ENCODE results near the gene EIF1B. TPM values are rescaled to one million over a fixed set of nuclear protein-coding genes. Genes with fewer than 3 reads are reported as not detected.

EIF1B gene
- total and polyA plus RNA-seq, 2 of the 13 experiments (the other 11 are each of a cell fraction or from before 2014, with no cell fraction given), result 12.7 to 29.1 TPM

DNA sequence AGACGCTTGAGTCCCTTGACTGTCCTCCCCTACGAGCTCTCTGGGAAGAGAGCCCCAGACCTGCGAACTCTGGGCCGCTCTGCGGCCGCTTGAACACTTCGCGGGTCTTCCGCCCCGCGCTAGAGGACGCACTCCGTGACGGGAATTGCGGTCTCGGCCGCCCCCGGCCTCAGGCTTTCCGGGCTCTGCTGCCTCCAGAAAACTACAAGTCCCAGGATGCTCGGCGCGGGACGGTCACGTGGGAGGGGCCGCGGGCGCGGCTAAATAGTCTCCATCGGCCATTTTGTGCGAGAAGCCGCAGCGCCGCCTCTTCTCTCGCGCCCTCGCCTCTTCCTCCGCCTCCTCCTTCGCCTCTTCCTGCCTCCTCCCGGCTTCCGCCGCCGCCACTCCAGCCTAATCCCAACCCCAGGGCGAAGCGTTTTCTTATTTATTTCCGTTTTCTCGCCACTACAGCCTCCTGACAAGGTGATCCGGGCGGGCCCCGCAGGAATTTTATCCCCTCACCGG lies at the start of gene EIF1B (continued):
- TF ChIP-seq, protein P1, sequence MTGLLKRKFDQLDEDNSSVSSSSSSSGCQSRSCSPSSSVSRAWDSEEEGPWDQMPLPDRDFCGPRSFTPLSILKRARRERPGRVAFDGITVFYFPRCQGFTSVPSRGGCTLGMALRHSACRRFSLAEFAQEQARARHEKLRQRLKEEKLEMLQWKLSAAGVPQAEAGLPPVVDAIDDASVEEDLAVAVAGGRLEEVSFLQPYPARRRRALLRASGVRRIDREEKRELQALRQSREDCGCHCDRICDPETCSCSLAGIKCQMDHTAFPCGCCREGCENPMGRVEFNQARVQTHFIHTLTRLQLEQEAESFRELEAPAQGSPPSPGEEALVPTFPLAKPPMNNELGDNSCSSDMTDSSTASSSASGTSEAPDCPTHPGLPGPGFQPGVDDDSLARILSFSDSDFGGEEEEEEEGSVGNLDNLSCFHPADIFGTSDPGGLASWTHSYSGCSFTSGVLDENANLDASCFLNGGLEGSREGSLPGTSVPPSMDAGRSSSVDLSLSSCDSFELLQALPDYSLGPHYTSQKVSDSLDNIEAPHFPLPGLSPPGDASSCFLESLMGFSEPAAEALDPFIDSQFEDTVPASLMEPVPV (CRISPR knock-in tag; IDR thresholded peaks at IDR 0.05), result no peak
- TF ChIP-seq, protein P2, sequence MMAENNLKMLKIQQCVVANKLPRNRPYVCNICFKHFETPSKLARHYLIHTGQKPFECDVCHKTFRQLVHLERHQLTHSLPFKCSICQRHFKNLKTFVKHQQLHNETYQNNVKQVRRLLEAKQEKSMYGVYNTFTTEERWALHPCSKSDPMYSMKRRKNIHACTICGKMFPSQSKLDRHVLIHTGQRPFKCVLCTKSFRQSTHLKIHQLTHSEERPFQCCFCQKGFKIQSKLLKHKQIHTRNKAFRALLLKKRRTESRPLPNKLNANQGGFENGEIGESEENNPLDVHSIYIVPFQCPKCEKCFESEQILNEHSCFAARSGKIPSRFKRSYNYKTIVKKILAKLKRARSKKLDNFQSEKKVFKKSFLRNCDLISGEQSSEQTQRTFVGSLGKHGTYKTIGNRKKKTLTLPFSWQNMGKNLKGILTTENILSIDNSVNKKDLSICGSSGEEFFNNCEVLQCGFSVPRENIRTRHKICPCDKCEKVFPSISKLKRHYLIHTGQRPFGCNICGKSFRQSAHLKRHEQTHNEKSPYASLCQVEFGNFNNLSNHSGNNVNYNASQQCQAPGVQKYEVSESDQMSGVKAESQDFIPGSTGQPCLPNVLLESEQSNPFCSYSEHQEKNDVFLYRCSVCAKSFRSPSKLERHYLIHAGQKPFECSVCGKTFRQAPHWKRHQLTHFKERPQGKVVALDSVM (CRISPR knock-in tag; IDR thresholded peaks at IDR 0.05), result no peak
- TF ChIP-seq PRPF4 (IDR thresholded peaks at IDR 0.05; ENCODE audit: low read depth, low read length, poor library complexity, severe bottlenecking) (no peak), ZNF775 (CRISPR knock-in tag; IDR thresholded peaks at IDR 0.05; ENCODE audit: borderline replicate concordance) (no peak), THYN1 (CRISPR knock-in tag; IDR thresholded peaks at IDR 0.05; ENCODE audit: borderline replicate concordance, low read depth) (no peak), ZNF343 (CRISPR knock-in tag; IDR thresholded peaks at IDR 0.05) (no peak), HNF4A (CRISPR knock-in tag; IDR thresholded peaks at IDR 0.05) (no peak), MAF1 (CRISPR knock-in tag; IDR thresholded peaks at IDR 0.05; ENCODE audit: borderline replicate concordance) (peak; percentile 56; the same call in 1 of the 2 replicates), CCAR2 (optimal IDR thresholded peaks at IDR 0.05; ENCODE audit: low read depth, low read length) (no peak)
- TF ChIP-seq, protein P3, sequence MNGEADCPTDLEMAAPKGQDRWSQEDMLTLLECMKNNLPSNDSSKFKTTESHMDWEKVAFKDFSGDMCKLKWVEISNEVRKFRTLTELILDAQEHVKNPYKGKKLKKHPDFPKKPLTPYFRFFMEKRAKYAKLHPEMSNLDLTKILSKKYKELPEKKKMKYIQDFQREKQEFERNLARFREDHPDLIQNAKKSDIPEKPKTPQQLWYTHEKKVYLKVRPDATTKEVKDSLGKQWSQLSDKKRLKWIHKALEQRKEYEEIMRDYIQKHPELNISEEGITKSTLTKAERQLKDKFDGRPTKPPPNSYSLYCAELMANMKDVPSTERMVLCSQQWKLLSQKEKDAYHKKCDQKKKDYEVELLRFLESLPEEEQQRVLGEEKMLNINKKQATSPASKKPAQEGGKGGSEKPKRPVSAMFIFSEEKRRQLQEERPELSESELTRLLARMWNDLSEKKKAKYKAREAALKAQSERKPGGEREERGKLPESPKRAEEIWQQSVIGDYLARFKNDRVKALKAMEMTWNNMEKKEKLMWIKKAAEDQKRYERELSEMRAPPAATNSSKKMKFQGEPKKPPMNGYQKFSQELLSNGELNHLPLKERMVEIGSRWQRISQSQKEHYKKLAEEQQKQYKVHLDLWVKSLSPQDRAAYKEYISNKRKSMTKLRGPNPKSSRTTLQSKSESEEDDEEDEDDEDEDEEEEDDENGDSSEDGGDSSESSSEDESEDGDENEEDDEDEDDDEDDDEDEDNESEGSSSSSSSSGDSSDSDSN (CRISPR knock-in tag; IDR thresholded peaks at IDR 0.05), result no peak
- TF ChIP-seq, protein P4, sequence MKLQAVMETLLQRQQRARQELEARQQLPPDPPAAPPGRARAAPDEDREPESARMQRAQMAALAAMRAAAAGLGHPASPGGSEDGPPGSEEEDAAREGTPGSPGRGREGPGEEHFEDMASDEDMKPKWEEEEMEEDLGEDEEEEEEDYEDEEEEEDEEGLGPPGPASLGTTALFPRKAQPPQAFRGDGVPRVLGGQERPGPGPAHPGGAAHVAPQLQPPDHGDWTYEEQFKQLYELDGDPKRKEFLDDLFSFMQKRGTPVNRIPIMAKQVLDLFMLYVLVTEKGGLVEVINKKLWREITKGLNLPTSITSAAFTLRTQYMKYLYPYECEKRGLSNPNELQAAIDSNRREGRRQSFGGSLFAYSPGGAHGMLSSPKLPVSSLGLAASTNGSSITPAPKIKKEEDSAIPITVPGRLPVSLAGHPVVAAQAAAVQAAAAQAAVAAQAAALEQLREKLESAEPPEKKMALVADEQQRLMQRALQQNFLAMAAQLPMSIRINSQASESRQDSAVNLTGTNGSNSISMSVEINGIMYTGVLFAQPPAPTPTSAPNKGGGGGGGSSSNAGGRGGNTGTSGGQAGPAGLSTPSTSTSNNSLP (IDR thresholded peaks at IDR 0.05; ENCODE audit: low read depth, low read length), result peak; percentile 66
- TF ChIP-seq, protein P5, sequence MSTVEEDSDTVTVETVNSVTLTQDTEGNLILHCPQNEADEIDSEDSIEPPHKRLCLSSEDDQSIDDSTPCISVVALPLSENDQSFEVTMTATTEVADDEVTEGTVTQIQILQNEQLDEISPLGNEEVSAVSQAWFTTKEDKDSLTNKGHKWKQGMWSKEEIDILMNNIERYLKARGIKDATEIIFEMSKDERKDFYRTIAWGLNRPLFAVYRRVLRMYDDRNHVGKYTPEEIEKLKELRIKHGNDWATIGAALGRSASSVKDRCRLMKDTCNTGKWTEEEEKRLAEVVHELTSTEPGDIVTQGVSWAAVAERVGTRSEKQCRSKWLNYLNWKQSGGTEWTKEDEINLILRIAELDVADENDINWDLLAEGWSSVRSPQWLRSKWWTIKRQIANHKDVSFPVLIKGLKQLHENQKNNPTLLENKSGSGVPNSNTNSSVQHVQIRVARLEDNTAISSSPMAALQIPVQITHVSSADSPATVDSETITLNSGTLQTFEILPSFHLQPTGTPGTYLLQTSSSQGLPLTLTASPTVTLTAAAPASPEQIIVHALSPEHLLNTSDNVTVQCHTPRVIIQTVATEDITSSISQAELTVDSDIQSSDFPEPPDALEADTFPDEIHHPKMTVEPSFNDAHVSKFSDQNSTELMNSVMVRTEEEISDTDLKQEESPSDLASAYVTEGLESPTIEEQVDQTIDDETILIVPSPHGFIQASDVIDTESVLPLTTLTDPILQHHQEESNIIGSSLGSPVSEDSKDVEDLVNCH (CRISPR knock-in tag; IDR thresholded peaks at IDR 0.05), result no peak

Data from HepG2 (cell line).